Fibroblast of the aortic adventitia (primary cell): ENCODE measurements around the gene ATP10A. TPM values are rescaled to one million over a fixed set of nuclear protein-coding genes. Genes with fewer than 3 reads are reported as not detected.
A peak's percentile ranks its signal among the peaks of the same experiment; 100 is the strongest.

Experiments used
- DNase-seq: peaks from one replicate; pipeline ENCODE4 v3.0.0-alpha.2; 2010; ENCODE audit warnings: low read depth
- H3K4me3 ChIP-seq: 2 replicates; pipeline ENCODE4 v1.5.1; 2011; ENCODE audit warnings: low read depth, mild to moderate bottlenecking, control low read depth, low read length, moderate library complexity
- total RNA-seq: library from RNA; depleted of rRNA; stranded (reverse); fragments of >200 nt; gene quantifications from 2 replicates; pipeline ENCODE4 v1.2.3, GENCODE V29; 2012; ENCODE audit warnings: low replicate concordance
- TF ChIP-seq, protein P1 (sequence below): IDR thresholded peaks from 2 replicates; pipeline ENCODE4 v1.5.1; 2011; ENCODE audit warnings: mild to moderate bottlenecking, low read length, control low read depth, inconsistent platforms; ENCODE audit not compliant: insufficient read depth

Gene ATP10A
- total RNA-seq, 1 donor, result 4.4 TPM

DNA sequence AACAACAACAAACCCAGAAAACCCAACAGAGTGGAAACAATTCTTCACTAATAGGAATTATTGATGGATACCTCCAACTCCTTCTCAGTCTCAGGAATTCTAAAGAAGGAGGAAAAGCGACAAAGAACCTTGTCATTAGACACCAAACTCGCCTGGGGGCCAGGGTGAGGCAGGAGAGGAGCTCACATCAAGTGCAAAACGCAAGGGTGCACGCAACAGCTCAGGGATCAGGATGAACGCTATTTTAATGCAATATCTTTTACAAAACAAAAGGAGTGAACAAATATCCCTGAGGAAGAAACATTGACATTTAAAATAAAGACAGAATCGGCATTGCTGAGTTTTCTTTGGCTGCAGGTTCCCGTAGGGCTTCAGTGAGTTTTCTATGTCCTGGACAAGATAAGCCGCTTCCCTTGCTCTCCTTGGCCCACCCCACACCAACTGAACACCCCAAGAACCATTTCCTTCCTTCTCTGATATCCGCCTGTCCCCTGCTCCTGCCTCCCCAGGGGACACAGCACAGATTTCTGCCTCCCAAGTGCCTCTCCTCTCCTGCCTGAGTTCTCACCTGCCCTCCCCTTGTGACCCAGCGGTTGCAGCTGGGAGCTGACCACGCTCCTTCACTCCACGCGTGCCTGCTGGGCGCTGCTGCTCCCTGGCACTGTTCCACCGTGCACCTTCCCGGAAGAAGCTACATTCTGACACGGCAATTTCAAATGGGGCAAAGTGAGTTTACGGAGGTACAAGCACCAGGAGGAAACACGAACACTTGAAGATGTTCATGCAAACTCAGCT, 63.0 kb downstream of the ATP10A start:
- no peak overlapping the region for H3K4me3 ChIP-seq
- DNase-seq, result no peak
- TF ChIP-seq, protein P1, sequence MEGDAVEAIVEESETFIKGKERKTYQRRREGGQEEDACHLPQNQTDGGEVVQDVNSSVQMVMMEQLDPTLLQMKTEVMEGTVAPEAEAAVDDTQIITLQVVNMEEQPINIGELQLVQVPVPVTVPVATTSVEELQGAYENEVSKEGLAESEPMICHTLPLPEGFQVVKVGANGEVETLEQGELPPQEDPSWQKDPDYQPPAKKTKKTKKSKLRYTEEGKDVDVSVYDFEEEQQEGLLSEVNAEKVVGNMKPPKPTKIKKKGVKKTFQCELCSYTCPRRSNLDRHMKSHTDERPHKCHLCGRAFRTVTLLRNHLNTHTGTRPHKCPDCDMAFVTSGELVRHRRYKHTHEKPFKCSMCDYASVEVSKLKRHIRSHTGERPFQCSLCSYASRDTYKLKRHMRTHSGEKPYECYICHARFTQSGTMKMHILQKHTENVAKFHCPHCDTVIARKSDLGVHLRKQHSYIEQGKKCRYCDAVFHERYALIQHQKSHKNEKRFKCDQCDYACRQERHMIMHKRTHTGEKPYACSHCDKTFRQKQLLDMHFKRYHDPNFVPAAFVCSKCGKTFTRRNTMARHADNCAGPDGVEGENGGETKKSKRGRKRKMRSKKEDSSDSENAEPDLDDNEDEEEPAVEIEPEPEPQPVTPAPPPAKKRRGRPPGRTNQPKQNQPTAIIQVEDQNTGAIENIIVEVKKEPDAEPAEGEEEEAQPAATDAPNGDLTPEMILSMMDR, result no peak

GRCh38 chr15:25797936-25798901, 64.9 kb downstream of the ATP10A start:
- H3K4me3 ChIP-seq, result no peak overlapping the region
- TF ChIP-seq, protein P1, result no peak

GRCh38 chr15:25797511-25797935, 65.6 kb downstream of the ATP10A start:
- no peak for DNase-seq
- H3K4me3 ChIP-seq, result no peak overlapping the region
- TF ChIP-seq, protein P1, result no peak

More at GRCh38 chr15:25797936-25798901, 64.9 kb downstream of the ATP10A start:
- DNase-seq, result peak; percentile 32

- no peak overlapping the region for H3K4me3 ChIP-seq
- no peak for DNase-seq
- TF ChIP-seq, protein P1, result no peak
Measured at GRCh38 chr15:25797035-25797434, 66.1 kb downstream of the ATP10A start.

- no peak for DNase-seq
- no peak overlapping the region for H3K4me3 ChIP-seq
- TF ChIP-seq, protein P1, result no peak
Measured at GRCh38 chr15:25796395-25796794, 66.7 kb downstream of the ATP10A start.

DNA sequence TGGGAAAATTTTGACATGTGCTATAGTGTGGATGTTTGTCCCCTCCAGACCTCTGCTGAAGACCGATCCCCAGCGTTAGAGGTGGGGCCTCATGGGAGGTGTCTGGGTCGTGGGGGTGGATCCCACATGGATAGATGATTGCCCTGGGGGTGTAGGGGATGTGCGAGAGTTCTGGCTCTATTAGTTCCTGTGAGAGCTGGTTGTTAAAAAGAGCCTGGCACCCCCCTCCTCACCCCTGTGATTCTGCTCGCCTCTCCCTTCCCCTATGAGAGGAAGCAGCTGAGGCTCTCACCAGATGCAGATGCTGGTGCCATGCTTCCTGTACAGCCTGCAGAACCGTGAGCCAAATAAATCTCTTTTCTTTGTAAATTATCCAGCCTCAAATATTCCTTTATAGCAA, 67.4 kb downstream of the ATP10A start:
- DNase-seq, result no peak
- TF ChIP-seq, protein P1, result no peak
- H3K4me3 ChIP-seq, result no peak overlapping the region
